ENCODE data around the gene ECM1.

Gene ECM1

GRCh38 chr1:150555198-150555970, 47.5 kb downstream of the ECM1 start:
- in situ Hi-C loops (cut with MboI; ENCODE audit: low sequenced_read_pairs), result no loop called here

- in situ Hi-C loops (cut with MboI; ENCODE audit: low sequenced_read_pairs), result no loop called here
Measured at GRCh38 chr1:150555971-150556865, 48.3 kb downstream of the ECM1 start.

DNA sequence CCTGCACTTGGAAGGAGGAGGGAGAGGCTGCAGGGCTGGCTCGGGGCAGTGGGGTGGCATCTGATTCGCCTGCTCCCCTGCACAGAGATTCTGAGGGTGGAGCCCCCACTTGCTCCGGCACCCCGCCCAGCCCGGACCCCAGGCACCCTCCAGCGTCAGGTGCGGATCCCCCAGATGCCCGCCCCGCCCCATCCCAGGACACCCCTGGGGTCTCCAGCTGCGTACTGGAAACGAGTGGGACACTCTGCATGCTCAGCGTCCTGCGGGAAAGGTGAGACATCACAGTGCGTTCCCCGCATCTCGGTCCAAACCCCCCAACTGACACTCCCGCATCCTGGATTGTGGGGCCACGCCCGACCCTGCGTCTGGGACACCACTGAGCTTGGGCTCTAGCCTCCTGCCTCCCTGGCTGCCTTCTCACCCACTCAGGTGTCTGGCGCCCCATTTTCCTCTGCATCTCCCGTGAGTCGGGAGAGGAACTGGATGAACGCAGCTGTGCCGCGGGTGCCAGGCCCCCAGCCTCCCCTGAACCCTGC, 49.2 kb downstream of the ECM1 start:
- in situ Hi-C loops (cut with MboI; ENCODE audit: low sequenced_read_pairs), result no loop called here

- in situ Hi-C loops (cut with MboI; ENCODE audit: low sequenced_read_pairs), result no loop called here
Measured at GRCh38 chr1:150557813-150558212, 49.9 kb downstream of the ECM1 start.

DNA sequence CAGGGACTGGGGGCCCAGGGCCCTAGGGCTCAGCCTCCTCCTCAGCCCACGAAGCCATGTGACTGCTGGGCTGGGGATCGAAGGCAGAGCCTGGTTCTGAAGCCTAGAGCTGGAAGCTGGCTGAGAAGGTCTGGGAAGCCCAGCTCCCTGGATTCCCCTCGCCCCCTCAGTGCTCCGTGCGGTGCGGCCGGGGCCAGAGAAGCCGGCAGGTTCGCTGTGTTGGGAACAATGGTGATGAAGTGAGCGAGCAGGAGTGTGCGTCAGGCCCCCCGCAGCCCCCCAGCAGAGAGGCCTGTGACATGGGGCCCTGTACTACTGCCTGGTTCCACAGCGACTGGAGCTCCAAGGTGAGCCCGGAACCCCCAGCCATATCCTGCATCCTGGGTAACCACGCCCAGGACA, 50.4 kb downstream of the ECM1 start:
- in situ Hi-C loops (cut with MboI; ENCODE audit: low sequenced_read_pairs), result no loop called here

GRCh38 chr1:150558761-150559655, 51.1 kb downstream of the ECM1 start:
- in situ Hi-C loops (cut with MboI; ENCODE audit: low sequenced_read_pairs), result no loop called here

- in situ Hi-C loops (cut with MboI; ENCODE audit: low sequenced_read_pairs), result no loop called here
Measured at GRCh38 chr1:150559656-150560010, 51.7 kb downstream of the ECM1 start.

GRCh38 chr1:150560011-150560438, 52.1 kb downstream of the ECM1 start:
- in situ Hi-C loops (cut with MboI; ENCODE audit: low sequenced_read_pairs), result no loop called here

- in situ Hi-C loops (cut with MboI; ENCODE audit: low sequenced_read_pairs), result no loop called here
Measured at GRCh38 chr1:150560576-150561253, 52.8 kb downstream of the ECM1 start.

- in situ Hi-C loops (cut with MboI; ENCODE audit: low sequenced_read_pairs), result no loop called here
Measured at GRCh38 chr1:150561254-150561973, 53.5 kb downstream of the ECM1 start.

DNA sequence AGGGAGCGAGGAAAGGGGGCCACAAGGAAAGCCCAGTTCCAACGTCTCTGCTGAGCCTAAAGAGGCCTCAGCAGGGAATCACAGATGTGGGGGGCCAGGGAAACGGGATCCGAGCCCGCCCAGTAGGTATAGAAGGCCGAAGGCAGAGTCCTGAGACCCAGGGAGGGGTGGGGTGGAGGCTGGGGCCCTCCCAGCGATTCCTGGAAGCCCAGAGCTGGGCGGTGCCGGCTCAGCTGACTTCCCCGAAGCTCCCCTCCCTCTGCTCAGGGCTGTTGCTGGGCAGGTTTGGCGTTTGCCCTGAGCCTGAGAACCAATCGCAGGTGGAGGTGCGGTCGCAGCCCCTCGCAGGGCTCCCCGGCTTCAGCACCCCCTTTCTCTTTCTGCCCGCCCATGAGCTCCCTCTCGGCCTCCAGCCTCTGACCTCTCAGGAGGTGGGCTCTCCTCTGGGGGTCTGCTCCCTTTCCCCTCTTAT, 54.1 kb downstream of the ECM1 start:
- in situ Hi-C loops (cut with MboI; ENCODE audit: low sequenced_read_pairs), result no loop called here

- in situ Hi-C loops (cut with MboI; ENCODE audit: low sequenced_read_pairs), result no loop called here
Measured at GRCh38 chr1:150562446-150563339, 54.8 kb downstream of the ECM1 start.

All from HL-60/S4 treated with phorbol 12-myristate 13-acetate at 8.2 ng/mL for 4 days and 3 days (cell line).